ENCODE measurements around the gene AKAP6.

- TF ChIP-seq POLR2A (IDR thresholded peaks at IDR 0.05; ENCODE audit: low read depth, low read length), result no peak
- TF ChIP-seq POLR2AphosphoS5 (IDR thresholded peaks at IDR 0.05; ENCODE audit: low read depth, low read length), result no peak
- TF ChIP-seq TAF1 (IDR thresholded peaks at IDR 0.05; ENCODE audit: borderline replicate concordance, low read depth, low read length), result no peak
Measured at GRCh38 chr14:32383364-32384009, 54.4 kb downstream of the AKAP6 start.
